Kidney (tissue), 14 donors: ENCODE measurements around the gene CAVIN2. TPM values are rescaled to one million over a fixed set of nuclear protein-coding genes. Genes with fewer than 3 reads are reported as not detected.
A peak's percentile ranks its signal among the peaks of the same experiment; 100 is the strongest.

Source experiments
- DNase-seq, 5 donors: peaks; one replicate each; pipeline ENCODE4 v3.0.0-alpha.2; 2013 to 2020
- FAIRE-seq: peaks from 2 replicates; lab custom pipeline; 2012; peaks lifted over from hg19 to GRCh38; lab: Jason Lieb, UNC
- H3K27ac ChIP-seq, 2 donors: one replicate each; pipeline ENCODE4 v1.7.0; 2013; ENCODE audit warnings: low read depth in 2 of 2, low read length in 2 of 2, inconsistent platforms in 1 of 2
- H3K27me3 ChIP-seq: one replicate; pipeline ENCODE4 v1.7.1; 2013; ENCODE audit warnings: low read length, inconsistent platforms; ENCODE audit not compliant: control insufficient read depth, insufficient read depth
- H3K36me3 ChIP-seq, 3 donors: one replicate each; pipeline versions ENCODE4 v1.7.0 to v1.7.1; 2013; ENCODE audit warnings: low read length in 3 of 3, control low read depth in 1 of 3, inconsistent platforms in 1 of 3; ENCODE audit not compliant: insufficient read depth in 3 of 3, control insufficient read depth in 2 of 3
- H3K4me1 ChIP-seq, 3 donors: one replicate each; pipeline versions ENCODE4 v1.7.0 to v1.7.1; 2013; ENCODE audit warnings: low read length in 3 of 3, inconsistent platforms in 1 of 3, low read depth in 1 of 3; ENCODE audit not compliant: control insufficient read depth in 2 of 3, insufficient read depth in 2 of 3
- H3K4me3 ChIP-seq, 3 donors: one replicate each; pipeline versions ENCODE4 v1.7.0 to v1.8.1; 2013; ENCODE audit warnings: low read length in 3 of 3, control low read depth in 1 of 3, inconsistent platforms in 1 of 3
- H3K9ac ChIP-seq, 3 donors: one replicate each; pipeline versions ENCODE4 v1.7.0 to v1.7.1; 2013; ENCODE audit warnings: low read length in 3 of 3, control low read depth in 1 of 3, inconsistent platforms in 1 of 3
- H3K9me3 ChIP-seq, 3 donors: one replicate each; pipeline versions ENCODE4 v1.7.0 to v1.7.1; 2013; ENCODE audit warnings: low read length in 3 of 3, control low read depth in 1 of 3, inconsistent platforms in 1 of 3; ENCODE audit not compliant: control insufficient read depth in 2 of 3, insufficient read depth in 1 of 3
- CTCF ChIP-seq: IDR thresholded peaks from 3 replicates; pipeline ENCODE4 v1.5.1; 2012; ENCODE audit warnings: mild to moderate bottlenecking, moderate library complexity, borderline replicate concordance; ENCODE audit not compliant: insufficient read depth; ENCODE audit errors: extremely low read depth
- intact Hi-C: fragments of 100-400 bp; cut with DNase I; formaldehyde crosslinking; loops from one replicate; pipeline ENCODE4 v1.11.1; 2022
- polyA plus RNA-seq: library from polyadenylated mRNA; stranded (reverse); fragments of 350-450 nt; fragmentation: Illumina TruSeq; extraction: RNeasy Lipid Tissue Mini Kit (QIAGEN cat#74804); gene quantifications from one replicate; pipeline ENCODE4 v1.2.3, GENCODE V29; 2014; ENCODE audit warnings: low read depth, low replicate concordance; ENCODE audit not compliant: insufficient read depth
- total RNA-seq: library from RNA; stranded (reverse); fragmentation: NEBNext Ultra II Directional; extraction: Animal tissue kit (Norgen Biotek cat#: 25700); gene quantifications from one replicate; pipeline ENCODE4 v1.2.1, GENCODE V29; 2021
- donor health status: control.
- donor health status: control.
- donor health status: control.
- donor health status: control.
- donor health status: control.
- donor health status: DM: yes; HTN: yes; CAD: no.
- donor health status: Normal renal cell carcinoma (clear cell type).

Gene CAVIN2
- total and polyA plus RNA-seq, 2 donors from 2014 or later: 17.9 to 55.0 TPM

- Histone ChIP-seq H3K4me3 (no peak overlapping the region), H3K4me1 (peaks cover 12 to 22% (median 19%) of the 10 kb centered on the region in 3 donors), H3K27me3 (no peaks in the 10 kb centered on the region), H3K9ac (no peak overlapping the region), H3K27ac (peak overlapping the region; percentile 15 to 88), H3K9me3 (no peaks in the 10 kb centered on the region), H3K36me3 (no peaks in the 10 kb centered on the region)
- intact Hi-C loops: no loop called here
- DNase-seq (no peak), FAIRE-seq (no peak)
- no peak for TF ChIP-seq CTCF
Measured at GRCh38 chr2:191867507-191867847, 20.6 kb upstream of the CAVIN2 start.

- H3K27me3 ChIP-seq: no peaks in the 10 kb centered on the region
- peaks cover 12 to 22% (median 19%) of the 10 kb centered on the region in 3 donors for H3K4me1 ChIP-seq
- H3K27ac ChIP-seq: peak overlapping the region; percentile 83 to 88
- H3K9ac ChIP-seq: no peak overlapping the region
- H3K36me3 ChIP-seq: no peaks in the 10 kb centered on the region
- DNase-seq (peak in 3 of 5 donors; percentile 41 to 93 (median 87)), FAIRE-seq (peak; percentile 85)
- H3K9me3 ChIP-seq: no peaks in the 10 kb centered on the region
- intact Hi-C loops: no loop called here
- H3K4me3 ChIP-seq: peak overlapping the region in 1 of 3 donors; percentile 9
- no peak for TF ChIP-seq CTCF
Measured at GRCh38 chr2:191866675-191867506, 20.0 kb upstream of the CAVIN2 start.

GRCh38 chr2:191866195-191866594, 19.3 kb upstream of the CAVIN2 start:
- H3K27ac ChIP-seq: peak overlapping the region; percentile 83 to 88
- H3K4me3 ChIP-seq: peak overlapping the region in 1 of 3 donors; percentile 9
- intact Hi-C loops: no loop called here
- no peak for TF ChIP-seq CTCF
- no peaks in the 10 kb centered on the region for H3K36me3 ChIP-seq
- H3K27me3 ChIP-seq: no peaks in the 10 kb centered on the region
- H3K4me1 ChIP-seq: peaks cover 12 to 22% (median 19%) of the 10 kb centered on the region in 3 donors
- FAIRE-seq (no peak), DNase-seq (no peak)
- no peaks in the 10 kb centered on the region for H3K9me3 ChIP-seq
- no peak overlapping the region for H3K9ac ChIP-seq
